IPS-15b (cell line): ENCODE data around the gene EMX2.
"Not testable (repeated sequence)": the region's sequence is repeated elsewhere in the genome, so short reads cannot be mapped to it uniquely, and the experiment has no call there.

ENCODE experiments used
- H3K27me3 ChIP-seq: one replicate; pipeline ENCODE4 v1.6.1; 2013; ENCODE audit warnings: low read length; ENCODE audit not compliant: control insufficient read depth, insufficient read depth
- H3K36me3 ChIP-seq: one replicate; pipeline ENCODE4 v1.6.1; 2013; ENCODE audit warnings: low read length; ENCODE audit not compliant: control insufficient read depth, insufficient read depth
- H3K4me1 ChIP-seq: one replicate; pipeline ENCODE4 v1.6.1; 2013; ENCODE audit warnings: mild to moderate bottlenecking, low read length; ENCODE audit not compliant: control insufficient read depth, insufficient read depth
- H3K4me3 ChIP-seq: one replicate; pipeline ENCODE4 v1.5.1; 2013; ENCODE audit warnings: low read depth, low read length
- H3K9ac ChIP-seq: one replicate; pipeline ENCODE4 v1.6.1; 2013; ENCODE audit warnings: low read depth, mild to moderate bottlenecking, low read length
- H3K9me3 ChIP-seq: one replicate; pipeline ENCODE4 v1.6.1; 2013; ENCODE audit warnings: mild to moderate bottlenecking, low read length; ENCODE audit not compliant: control insufficient read depth, insufficient read depth

EMX2 gene

GRCh38 chr10:117542706-117543224 is at the start of gene EMX2:
EMX2 (plus strand) TSS chr10:117542746; CDS start chr10:117543268, 522 bp downstream.
- Histone ChIP-seq H3K9me3 (no peaks in the 10 kb centered on the region), H3K4me3 (peak within 1 kb of the TSS; percentile 43), H3K9ac (no peak within 1 kb of the TSS), H3K4me1 (no peaks in the 10 kb centered on the region), H3K27me3 (peaks cover 95% of the 10 kb centered on the region), H3K36me3 (no peaks in the 10 kb centered on the region)

GRCh38 chr10:117496031-117496430 is 46.5 kb upstream of the EMX2 start:
- Histone ChIP-seq H3K27me3 (peaks cover 20% of the 10 kb centered on the region), H3K4me3 (no peak overlapping the region), H3K4me1 (no peaks in the 10 kb centered on the region), H3K36me3 (no peaks in the 10 kb centered on the region), H3K9ac (no peak overlapping the region), H3K9me3 (no peaks in the 10 kb centered on the region)

GRCh38 chr10:117496616-117497028 is 45.9 kb upstream of the EMX2 start:
- Histone ChIP-seq H3K9ac (no peak overlapping the region), H3K36me3 (no peaks in the 10 kb centered on the region), H3K27me3 (peaks cover 20% of the 10 kb centered on the region), H3K4me1 (no peaks in the 10 kb centered on the region), H3K9me3 (no peaks in the 10 kb centered on the region), H3K4me3 (no peak overlapping the region)

DNA sequence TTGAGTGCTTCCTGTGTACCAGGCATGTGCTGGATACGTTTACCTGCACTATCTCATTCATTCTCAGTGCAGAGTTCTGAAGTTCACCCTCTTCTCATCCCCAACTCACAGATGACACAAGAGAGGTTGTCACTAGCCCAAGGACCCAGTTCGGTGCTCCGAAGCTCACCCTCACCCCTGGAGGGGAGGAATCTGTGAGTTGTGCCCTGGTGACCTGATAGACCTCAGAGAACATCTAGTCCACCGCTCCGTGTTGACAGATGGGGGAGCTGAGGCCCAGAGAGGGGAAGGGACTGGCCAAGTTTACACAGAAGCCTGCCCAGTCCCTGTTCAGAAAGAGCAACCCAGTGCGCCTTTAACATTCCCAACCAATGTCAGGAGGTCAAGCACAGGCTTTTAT is 44.8 kb upstream of the EMX2 start:
- Histone ChIP-seq H3K27me3 (peaks cover 22% of the 10 kb centered on the region), H3K9me3 (no peaks in the 10 kb centered on the region), H3K36me3 (no peaks in the 10 kb centered on the region), H3K4me1 (no peaks in the 10 kb centered on the region), H3K9ac (no peak overlapping the region), H3K4me3 (no peak overlapping the region)

- Histone ChIP-seq H3K9ac (no peak overlapping the region), H3K9me3 (no peaks in the 10 kb centered on the region), H3K4me1 (no peaks in the 10 kb centered on the region), H3K4me3 (no peak overlapping the region), H3K36me3 (no peaks in the 10 kb centered on the region), H3K27me3 (peaks cover 16% of the 10 kb centered on the region)
Measured at GRCh38 chr10:117499248-117500105, 43.1 kb upstream of the EMX2 start.

- Histone ChIP-seq H3K4me1 (no peaks in the 10 kb centered on the region), H3K36me3 (no peaks in the 10 kb centered on the region), H3K27me3 (peaks cover 14% of the 10 kb centered on the region), H3K9ac (no peak overlapping the region), H3K9me3 (no peaks in the 10 kb centered on the region), H3K4me3 (no peak overlapping the region)
Measured at GRCh38 chr10:117500456-117500855, 42.1 kb upstream of the EMX2 start.

DNA sequence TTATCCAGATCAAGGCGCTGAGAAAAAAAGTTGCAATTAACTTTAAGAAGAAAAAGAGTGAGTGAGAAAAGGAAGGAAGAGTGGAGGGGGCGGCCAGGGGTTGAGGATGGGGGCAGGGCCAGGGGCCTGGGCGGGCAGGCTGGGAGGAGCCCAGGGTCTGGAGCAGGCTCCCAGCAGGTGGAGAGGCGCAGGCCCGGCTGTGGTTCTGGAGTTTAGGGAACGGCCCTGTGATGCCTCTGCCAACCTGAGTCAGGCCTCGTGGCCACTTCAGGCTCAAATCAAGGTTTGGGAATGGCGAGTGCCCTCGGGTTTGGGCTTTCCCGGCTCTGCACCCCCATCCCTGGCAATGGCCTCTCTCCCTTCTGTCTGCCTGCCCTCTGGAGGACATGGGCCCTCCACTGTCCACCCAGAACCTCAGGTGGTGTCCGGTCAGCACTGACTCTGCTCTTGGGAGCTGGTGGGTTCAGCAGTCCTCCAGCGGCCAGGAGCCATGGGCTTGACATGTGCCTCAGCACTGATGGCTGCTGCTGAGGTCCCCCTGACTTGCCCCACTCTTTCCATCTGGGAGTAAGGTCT is 41.0 kb upstream of the EMX2 start:
- no peaks in the 10 kb centered on the region for H3K4me1 ChIP-seq
- H3K27me3 ChIP-seq, result peaks cover 12% of the 10 kb centered on the region

GRCh38 chr10:117502421-117503243 is 39.9 kb upstream of the EMX2 start:
- Histone ChIP-seq H3K9ac (no peak overlapping the region), H3K27me3 (peaks cover 7% of the 10 kb centered on the region), H3K9me3 (no peaks in the 10 kb centered on the region), H3K4me1 (no peaks in the 10 kb centered on the region), H3K4me3 (no peak overlapping the region), H3K36me3 (no peaks in the 10 kb centered on the region)

More for the DNA sequence above, 41.0 kb upstream of the EMX2 start:
- Histone ChIP-seq H3K9me3 (no peaks in the 10 kb centered on the region), H3K9ac (no peak overlapping the region), H3K4me3 (no peak overlapping the region), H3K36me3 (no peaks in the 10 kb centered on the region)

DNA sequence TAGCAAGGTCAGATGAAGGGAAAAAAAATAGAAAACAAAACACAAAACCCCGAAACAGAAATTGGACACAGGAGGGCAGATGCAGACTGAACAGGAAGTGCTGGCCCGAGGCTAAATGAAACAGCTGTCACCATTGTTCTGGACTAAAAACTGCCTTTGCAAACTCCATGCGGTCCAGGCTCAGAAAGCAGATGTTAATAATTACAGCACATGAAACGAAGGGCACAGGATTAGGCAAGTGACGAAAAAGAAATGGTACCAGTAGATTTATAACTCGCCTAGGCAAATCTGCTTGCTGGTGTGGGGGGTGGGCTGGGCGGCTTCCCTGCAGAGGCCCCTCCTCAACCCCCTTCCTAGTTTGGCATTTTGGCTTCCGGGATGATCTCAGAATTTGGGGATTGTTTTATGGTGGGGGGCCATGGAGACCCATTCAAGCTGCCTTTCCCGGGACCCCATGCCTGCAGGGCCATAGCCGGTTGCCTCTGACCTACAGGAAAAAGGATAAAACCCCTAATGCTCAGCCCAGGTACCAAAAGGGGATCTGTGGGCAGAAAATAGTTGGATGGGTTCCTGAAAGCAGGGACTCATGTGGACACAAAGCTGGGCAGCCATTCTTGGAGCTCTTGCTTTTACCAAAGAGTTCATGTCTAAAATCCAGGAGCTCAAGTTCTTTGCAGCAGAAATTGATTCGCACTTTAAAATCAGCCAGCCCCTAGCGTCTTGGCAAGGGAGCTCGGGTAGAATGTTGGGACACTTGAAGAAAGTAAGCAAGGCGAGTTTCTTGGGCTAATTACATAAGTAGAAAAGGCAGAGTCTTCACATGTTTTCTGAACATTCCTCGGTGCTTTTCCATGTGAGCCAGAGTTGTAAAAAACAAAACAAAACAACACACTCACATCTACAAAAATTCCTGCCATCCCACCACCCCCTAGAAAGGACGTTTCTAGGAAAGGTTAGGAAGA is 39.0 kb upstream of the EMX2 start:
- H3K9ac ChIP-seq, result no peak overlapping the region
- no peaks in the 10 kb centered on the region for H3K36me3 ChIP-seq
- no peaks in the 10 kb centered on the region for H3K4me1 ChIP-seq
- H3K4me3 ChIP-seq, result no peak overlapping the region
- no peaks in the 10 kb centered on the region for H3K9me3 ChIP-seq
- peaks cover 6% of the 10 kb centered on the region for H3K27me3 ChIP-seq

DNA sequence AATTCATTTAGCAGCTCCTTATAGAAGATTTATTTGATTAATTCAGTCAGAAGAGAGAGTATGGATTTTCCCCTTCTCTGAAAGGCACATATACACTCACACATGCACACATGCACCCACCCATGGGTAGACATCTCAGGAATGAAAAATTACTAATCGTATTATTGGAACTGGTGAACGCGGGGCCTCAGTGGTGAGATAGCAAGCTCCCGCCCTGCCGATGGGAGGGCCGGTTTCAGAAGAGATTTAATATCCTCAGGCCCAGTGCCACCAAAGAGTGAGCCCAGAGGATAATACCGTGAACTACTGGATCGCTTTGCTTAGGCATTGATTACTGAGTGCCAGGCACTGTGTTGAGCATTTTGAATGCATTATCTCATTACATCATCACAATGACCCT is 38.0 kb upstream of the EMX2 start:
- no peaks in the 10 kb centered on the region for H3K9me3 ChIP-seq
- H3K36me3 ChIP-seq, result no peaks in the 10 kb centered on the region
- no peak overlapping the region for H3K9ac ChIP-seq
- peaks cover 3% of the 10 kb centered on the region for H3K27me3 ChIP-seq
- no peaks in the 10 kb centered on the region for H3K4me1 ChIP-seq
- no peak overlapping the region for H3K4me3 ChIP-seq

GRCh38 chr10:117507081-117507480 is 35.5 kb upstream of the EMX2 start:
- H3K27me3 ChIP-seq, H3K4me1 ChIP-seq, H3K4me3 ChIP-seq, H3K9ac ChIP-seq, H3K9me3 ChIP-seq, H3K36me3 ChIP-seq: not testable (repeated sequence)
